ENCODE measurements around the gene SPATA18.

DNA sequence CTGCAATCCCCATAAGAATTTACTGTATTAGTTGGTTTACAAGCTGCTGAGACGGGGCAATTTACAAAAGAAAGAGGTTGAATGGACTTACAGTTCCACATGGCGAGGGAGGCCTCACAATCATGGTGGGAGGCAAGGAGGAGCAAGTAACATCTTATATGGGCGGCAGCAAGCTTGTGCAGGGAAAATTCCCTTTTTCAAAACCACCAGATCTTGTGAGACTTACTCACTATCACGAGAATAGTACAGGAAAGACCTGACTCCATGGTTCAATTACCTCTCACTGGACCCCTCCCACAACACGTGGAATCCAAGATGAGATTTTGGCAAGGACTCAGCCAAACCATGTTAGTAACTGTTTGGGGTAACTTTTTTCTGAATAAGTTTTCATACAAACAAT, 1.8 kb upstream of the SPATA18 start:
- TF ChIP-seq EZH2 (IDR thresholded peaks at IDR 0.05; ENCODE audit: borderline replicate concordance, low read length), result no peak
- TF ChIP-seq, protein P1, sequence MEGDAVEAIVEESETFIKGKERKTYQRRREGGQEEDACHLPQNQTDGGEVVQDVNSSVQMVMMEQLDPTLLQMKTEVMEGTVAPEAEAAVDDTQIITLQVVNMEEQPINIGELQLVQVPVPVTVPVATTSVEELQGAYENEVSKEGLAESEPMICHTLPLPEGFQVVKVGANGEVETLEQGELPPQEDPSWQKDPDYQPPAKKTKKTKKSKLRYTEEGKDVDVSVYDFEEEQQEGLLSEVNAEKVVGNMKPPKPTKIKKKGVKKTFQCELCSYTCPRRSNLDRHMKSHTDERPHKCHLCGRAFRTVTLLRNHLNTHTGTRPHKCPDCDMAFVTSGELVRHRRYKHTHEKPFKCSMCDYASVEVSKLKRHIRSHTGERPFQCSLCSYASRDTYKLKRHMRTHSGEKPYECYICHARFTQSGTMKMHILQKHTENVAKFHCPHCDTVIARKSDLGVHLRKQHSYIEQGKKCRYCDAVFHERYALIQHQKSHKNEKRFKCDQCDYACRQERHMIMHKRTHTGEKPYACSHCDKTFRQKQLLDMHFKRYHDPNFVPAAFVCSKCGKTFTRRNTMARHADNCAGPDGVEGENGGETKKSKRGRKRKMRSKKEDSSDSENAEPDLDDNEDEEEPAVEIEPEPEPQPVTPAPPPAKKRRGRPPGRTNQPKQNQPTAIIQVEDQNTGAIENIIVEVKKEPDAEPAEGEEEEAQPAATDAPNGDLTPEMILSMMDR (conservative IDR thresholded peaks at IDR 0.05 in 1 of 2, IDR thresholded peaks at IDR 0.05 in 1 of 2; ENCODE audit: extremely low read depth in 1 of 2, insufficient read depth in 1 of 2, low read depth in 1 of 2, low read length in 2 of 2), result no peak
